ENCODE measurements around the gene FAM180A. TPM values are rescaled to one million over a fixed set of nuclear protein-coding genes. Genes with fewer than 3 reads are reported as not detected.

The FAM180A gene
- total RNA-seq, 1 experiment from 2014 or later, result not detected

DNA sequence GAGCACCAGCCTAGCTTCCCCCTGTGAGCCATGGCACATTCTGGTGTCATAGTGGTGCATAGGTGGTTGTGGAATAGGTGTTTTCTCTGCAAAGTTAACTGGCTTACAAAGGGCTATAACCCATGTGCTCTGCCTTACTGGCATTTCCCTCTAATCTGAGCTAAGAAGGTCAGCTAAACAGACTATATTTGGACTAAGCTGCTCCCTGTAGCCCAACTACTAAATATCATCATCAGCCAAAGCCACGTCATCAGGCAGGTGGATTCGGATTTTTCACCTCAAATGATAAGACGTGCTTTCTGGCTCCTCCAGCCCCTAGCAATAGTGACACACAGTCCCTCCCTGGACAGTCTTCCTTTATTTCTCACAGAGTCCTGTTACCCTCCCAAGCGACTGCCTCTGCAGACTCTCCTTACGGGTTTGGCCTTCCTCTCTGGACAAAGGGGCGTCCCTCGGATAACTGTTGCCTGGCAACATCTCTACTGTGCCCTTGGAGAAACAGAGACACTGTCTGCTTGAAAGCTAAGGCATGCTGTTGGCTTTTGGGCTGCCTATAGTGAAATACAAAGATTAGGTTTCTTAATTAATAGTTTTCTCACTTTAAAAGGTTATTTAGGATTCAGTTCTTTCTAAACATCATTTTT is 29.7 kb downstream of the FAM180A start:
- no peaks in the 10 kb centered on the region for H3K36me3 ChIP-seq (ENCODE audit: low read depth, low read length)
- ChIA-PET CTCF (interaction anchor here (0.6 kb wide), 1 partner anchor 8 kb away, joined by 3 read pairs; no protein-coding TSS in a partner anchor), POLR2A (ENCODE audit: unreplicated experiment) (no interaction called here)
- ATAC-seq (no peak), DNase-seq (no peak)
- peaks cover 30% of the 10 kb centered on the region for H3K4me1 ChIP-seq (ENCODE audit: insufficient read depth, low read length)
- no peaks in the 10 kb centered on the region for H4K20me1 ChIP-seq (ENCODE audit: low read length)
- H3K4me2 ChIP-seq (ENCODE audit: low read length), result no peak overlapping the region
- no peak overlapping the region for H3K9ac ChIP-seq (ENCODE audit: low read length)
- no peaks in the 10 kb centered on the region for H3F3A ChIP-seq (ENCODE audit: low read length, unreplicated experiment)
- intact Hi-C loops (cut with micrococcal nuclease), result loop anchor here (10.0 kb wide), 1 partner anchor 56 kb away; no protein-coding TSS in a partner anchor
- H3K4me3 ChIP-seq (ENCODE audit: low read length), result no peak overlapping the region
- no peaks in the 10 kb centered on the region for H3K9me3 ChIP-seq (ENCODE audit: low read length)
- H3K9me2 ChIP-seq (replicated peaks; ENCODE audit: low read length), result no peaks in the 10 kb centered on the region
- no peak overlapping the region for H3K27ac ChIP-seq (ENCODE audit: low read length)
- BruUV-seq (replicated peaks), result no TSS peak
- H3K79me2 ChIP-seq (ENCODE audit: low read length), result no peaks in the 10 kb centered on the region
- H2AFZ ChIP-seq (ENCODE audit: low read length), result no peak overlapping the region
- no peaks in the 10 kb centered on the region for H3K27me3 ChIP-seq (ENCODE audit: low read length)
- no peak for TF ChIP-seq EZH2 (IDR thresholded peaks at IDR 0.05; ENCODE audit: low read length, unreplicated experiment)
- TF ChIP-seq, protein P1, sequence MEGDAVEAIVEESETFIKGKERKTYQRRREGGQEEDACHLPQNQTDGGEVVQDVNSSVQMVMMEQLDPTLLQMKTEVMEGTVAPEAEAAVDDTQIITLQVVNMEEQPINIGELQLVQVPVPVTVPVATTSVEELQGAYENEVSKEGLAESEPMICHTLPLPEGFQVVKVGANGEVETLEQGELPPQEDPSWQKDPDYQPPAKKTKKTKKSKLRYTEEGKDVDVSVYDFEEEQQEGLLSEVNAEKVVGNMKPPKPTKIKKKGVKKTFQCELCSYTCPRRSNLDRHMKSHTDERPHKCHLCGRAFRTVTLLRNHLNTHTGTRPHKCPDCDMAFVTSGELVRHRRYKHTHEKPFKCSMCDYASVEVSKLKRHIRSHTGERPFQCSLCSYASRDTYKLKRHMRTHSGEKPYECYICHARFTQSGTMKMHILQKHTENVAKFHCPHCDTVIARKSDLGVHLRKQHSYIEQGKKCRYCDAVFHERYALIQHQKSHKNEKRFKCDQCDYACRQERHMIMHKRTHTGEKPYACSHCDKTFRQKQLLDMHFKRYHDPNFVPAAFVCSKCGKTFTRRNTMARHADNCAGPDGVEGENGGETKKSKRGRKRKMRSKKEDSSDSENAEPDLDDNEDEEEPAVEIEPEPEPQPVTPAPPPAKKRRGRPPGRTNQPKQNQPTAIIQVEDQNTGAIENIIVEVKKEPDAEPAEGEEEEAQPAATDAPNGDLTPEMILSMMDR (conservative IDR thresholded peaks at IDR 0.05; ENCODE audit: low read depth, low read length), result no peak

DNA sequence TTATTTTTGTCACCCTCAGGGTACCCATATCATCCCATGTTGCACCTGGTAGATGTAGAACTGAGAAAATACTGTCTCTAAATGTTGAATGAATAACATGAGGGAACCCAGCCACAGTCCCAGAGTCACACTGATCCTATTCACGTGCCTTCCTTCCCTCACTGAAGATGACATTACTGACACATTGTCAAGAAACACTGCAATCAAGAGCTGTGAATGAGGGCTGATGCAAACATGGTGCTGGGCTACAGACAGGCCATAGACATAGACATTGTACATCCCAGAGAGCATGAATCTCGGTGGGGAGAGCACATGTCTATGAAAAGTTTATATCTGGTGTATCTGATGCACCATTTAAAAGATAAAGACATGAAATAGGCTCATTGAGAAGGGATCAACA is 30.4 kb downstream of the FAM180A start:
- no peak overlapping the region for H3K4me3 ChIP-seq (ENCODE audit: low read length)

DNA sequence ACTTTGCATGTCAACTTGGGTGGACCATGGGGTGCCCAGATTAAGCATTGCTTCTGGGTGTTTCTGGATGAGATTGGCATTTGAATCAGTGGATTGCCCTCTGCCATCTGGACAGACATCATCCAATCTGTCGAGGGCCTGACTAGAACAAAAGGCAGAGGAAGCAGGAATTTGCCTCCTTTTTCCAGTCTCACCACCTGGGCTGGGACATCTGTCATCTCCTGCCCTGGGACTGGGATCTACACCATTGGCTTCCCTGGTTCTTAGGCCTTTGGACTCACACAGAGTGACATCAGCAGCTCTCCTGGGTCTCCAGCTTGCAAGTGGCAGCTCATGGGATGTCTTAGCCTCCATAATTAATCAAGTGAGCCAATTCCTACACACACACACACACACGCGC is 30.9 kb downstream of the FAM180A start:
- H3K9me3 ChIP-seq (ENCODE audit: low read length), result no peaks in the 10 kb centered on the region
- no peak overlapping the region for H2AFZ ChIP-seq (ENCODE audit: low read length)
- no peak for ATAC-seq
- TF ChIP-seq EZH2phosphoT487 (IDR thresholded peaks at IDR 0.05; ENCODE audit: borderline replicate concordance, low read length) (no peak), EZH2 (IDR thresholded peaks at IDR 0.05; ENCODE audit: low read length, unreplicated experiment) (no peak)
- TF ChIP-seq, protein P1 (conservative IDR thresholded peaks at IDR 0.05; ENCODE audit: low read depth, low read length), result no peak
- H3K36me3 ChIP-seq (ENCODE audit: low read depth, low read length), result no peaks in the 10 kb centered on the region
- H3K27ac ChIP-seq (ENCODE audit: low read length), result no peak overlapping the region
- H3K9ac ChIP-seq (ENCODE audit: low read length), result no peak overlapping the region
- no peaks in the 10 kb centered on the region for H3K27me3 ChIP-seq (ENCODE audit: low read length)
- CTCF ChIA-PET, result no interaction called here
- no peaks in the 10 kb centered on the region for H3K9me2 ChIP-seq (replicated peaks; ENCODE audit: low read length)
- H3K4me1 ChIP-seq (ENCODE audit: insufficient read depth, low read length), result peaks cover 32% of the 10 kb centered on the region
- no peaks in the 10 kb centered on the region for H4K20me1 ChIP-seq (ENCODE audit: low read length)
- no peaks in the 10 kb centered on the region for H3K79me2 ChIP-seq (ENCODE audit: low read length)
- no TSS peak for BruUV-seq (replicated peaks)
- H3K4me3 ChIP-seq (ENCODE audit: low read length), result no peak overlapping the region
- H3F3A ChIP-seq (ENCODE audit: low read length, unreplicated experiment), result no peaks in the 10 kb centered on the region
- no peak overlapping the region for H3K4me2 ChIP-seq (ENCODE audit: low read length)
- DNase-seq, result no peak
- intact Hi-C loops (cut with micrococcal nuclease), result loop anchor here (2.0 to 10.0 kb wide), 2 partner anchors 39 to 57 kb away; no protein-coding TSS in a partner anchor
- POLR2A ChIA-PET (ENCODE audit: unreplicated experiment), result no interaction called here

More for the DNA sequence above, 30.4 kb downstream of the FAM180A start:
- H3K9me2 ChIP-seq (replicated peaks; ENCODE audit: low read length), result no peaks in the 10 kb centered on the region
- TF ChIP-seq EZH2 (IDR thresholded peaks at IDR 0.05; ENCODE audit: low read length, unreplicated experiment), result no peak
- TF ChIP-seq EZH2phosphoT487 (IDR thresholded peaks at IDR 0.05; ENCODE audit: borderline replicate concordance, low read length), result no peak
- TF ChIP-seq, protein P1 (conservative IDR thresholded peaks at IDR 0.05; ENCODE audit: low read depth, low read length), result no peak
- no peak overlapping the region for H3K9ac ChIP-seq (ENCODE audit: low read length)
- ATAC-seq (no peak), DNase-seq (no peak)
- no peaks in the 10 kb centered on the region for H4K20me1 ChIP-seq (ENCODE audit: low read length)
- no peaks in the 10 kb centered on the region for H3K9me3 ChIP-seq (ENCODE audit: low read length)
- BruUV-seq (replicated peaks), result no TSS peak
- CTCF ChIA-PET, result interaction anchor here (0.6 kb wide), 1 partner anchor 8 kb away, joined by 3 read pairs; no protein-coding TSS in a partner anchor
- H3K4me1 ChIP-seq (ENCODE audit: insufficient read depth, low read length), result peaks cover 32% of the 10 kb centered on the region
- H3K36me3 ChIP-seq (ENCODE audit: low read depth, low read length), result no peaks in the 10 kb centered on the region
- H3K79me2 ChIP-seq (ENCODE audit: low read length), result no peaks in the 10 kb centered on the region
- no peaks in the 10 kb centered on the region for H3F3A ChIP-seq (ENCODE audit: low read length, unreplicated experiment)
- intact Hi-C loops (cut with micrococcal nuclease), result loop anchor here (10.0 kb wide), 1 partner anchor 57 kb away; no protein-coding TSS in a partner anchor
- H2AFZ ChIP-seq (ENCODE audit: low read length), result no peak overlapping the region
- H3K4me2 ChIP-seq (ENCODE audit: low read length), result no peak overlapping the region
- no peaks in the 10 kb centered on the region for H3K27me3 ChIP-seq (ENCODE audit: low read length)
- no peak overlapping the region for H3K27ac ChIP-seq (ENCODE audit: low read length)
- POLR2A ChIA-PET (ENCODE audit: unreplicated experiment), result no interaction called here

Data from PC-3 (cell line).